Activated gamma-delta T cell (primary cell): ENCODE data around the gene BANP.
"Not testable (repeated sequence)": the region's sequence is repeated elsewhere in the genome, so short reads cannot be mapped to it uniquely, and the experiment has no call there.

Source experiments
- DNase-seq: peaks from one replicate; lab custom pipeline; 2025; lab: John Stamatoyannopoulos, UW
- total RNA-seq, 2 donors: gene quantifications; one replicate each; lab custom pipeline; 2026; lab: John Stamatoyannopoulos, UW

The BANP gene
- 50.5 to 53.1 reads per million in 2 donors for total RNA-seq

DNA sequence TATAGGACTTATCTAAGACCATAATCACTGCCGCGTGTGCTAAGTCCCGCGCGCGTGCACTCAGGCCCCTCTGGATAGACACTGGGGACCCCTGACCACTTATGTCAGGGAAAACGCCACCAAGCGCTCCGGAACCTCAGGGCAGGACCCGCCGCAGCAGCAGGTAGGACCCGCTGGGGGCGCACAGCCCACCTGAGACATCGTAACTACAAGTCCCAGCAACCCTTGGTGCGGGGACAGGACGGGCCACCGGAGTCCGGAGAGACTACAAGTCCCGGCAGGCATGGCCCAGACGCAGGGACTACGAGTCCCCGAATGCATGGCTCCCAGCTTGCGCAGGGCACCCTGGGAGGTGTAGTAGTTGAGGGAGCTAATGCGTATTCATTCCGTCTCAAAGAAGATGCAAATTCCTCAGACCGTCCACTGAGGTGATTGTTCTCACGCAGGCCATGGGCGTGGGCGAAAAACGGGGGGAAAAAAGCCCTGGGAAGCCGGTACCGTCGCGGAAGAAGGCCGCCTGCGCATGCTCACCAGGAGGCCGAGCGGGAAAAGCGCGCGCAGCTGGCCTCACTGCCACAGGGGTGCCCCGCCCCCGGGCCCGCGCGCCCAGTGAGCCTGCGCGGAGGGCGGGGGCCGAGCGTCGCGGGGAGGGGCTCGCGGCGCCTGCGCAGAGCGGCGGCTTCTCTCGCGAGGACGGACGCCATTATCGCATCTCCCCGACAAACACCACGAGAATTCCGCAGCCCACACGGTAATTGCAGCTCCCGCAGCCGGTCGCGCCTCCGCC is at the start of gene BANP:
TSS of gene BANP (plus strand) at position 670 of the 787 bp plus-strand sequence. CDS start 23,682 bp downstream, outside the sequence.
- peak; percentile 93 for DNase-seq

- not testable (repeated sequence) for DNase-seq
These were observed 46.3 kb upstream of the BANP start for GRCh38 chr16:87904963-87905362.

DNA sequence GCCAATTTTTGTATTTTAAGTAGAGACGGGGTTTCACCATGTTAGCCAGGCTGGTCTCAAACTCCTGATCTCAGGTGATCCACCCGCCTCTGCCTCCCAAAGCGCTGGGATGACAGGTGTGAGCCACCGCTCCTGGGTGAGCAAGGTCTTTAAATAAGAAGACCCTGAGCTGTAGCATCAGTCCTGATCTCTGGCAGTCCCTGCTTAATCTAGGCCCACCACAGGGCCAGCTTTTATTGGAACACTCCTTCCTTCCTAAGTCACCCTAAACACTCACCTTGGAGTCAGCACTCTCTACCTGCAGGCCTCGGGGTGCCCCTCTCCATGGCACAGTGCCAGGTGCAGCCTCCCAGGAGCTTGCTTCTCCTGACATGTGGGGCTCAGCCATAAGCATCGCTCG is 45.7 kb upstream of the BANP start:
- not testable (repeated sequence) for DNase-seq

- DNase-seq, result not testable (repeated sequence)
These were observed 43.1 kb upstream of the BANP start for GRCh38 chr16:87908101-87908500.

DNA sequence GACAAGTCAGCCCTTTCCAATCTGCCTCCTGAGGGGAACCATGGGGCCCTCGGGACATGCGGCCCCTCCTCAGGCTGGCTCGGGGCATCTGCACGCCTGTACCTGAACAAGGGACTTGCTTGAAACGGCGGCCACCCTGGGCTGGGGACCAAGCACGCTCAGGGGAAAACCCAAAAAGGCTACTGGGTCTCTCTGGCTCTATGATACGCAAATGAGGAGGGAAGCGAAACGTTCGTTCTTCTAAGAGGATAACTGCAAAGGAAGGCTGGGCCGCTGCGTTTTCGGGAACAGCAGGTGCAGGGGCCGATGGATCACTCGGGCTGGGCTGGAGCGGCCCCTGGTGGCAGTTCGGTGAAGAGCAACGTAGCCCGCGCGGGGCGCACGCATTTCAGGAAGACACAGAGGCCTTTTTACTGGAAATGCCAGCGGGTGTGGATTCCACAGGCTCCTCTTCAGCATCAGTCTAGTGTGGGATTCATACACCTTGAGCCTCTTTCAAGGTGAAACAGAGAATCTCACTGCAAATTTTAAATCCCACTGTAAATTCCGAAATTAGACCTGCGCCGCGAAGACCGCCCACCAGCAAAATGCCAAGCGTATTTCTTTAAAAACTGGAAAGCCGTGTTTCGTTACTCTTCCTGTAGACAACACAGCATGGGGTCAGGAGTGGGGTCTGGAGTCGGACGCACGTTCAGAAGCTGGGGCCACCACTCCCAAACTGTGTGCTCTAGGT is 41.9 kb upstream of the BANP start:
- peak; percentile 58 for DNase-seq

DNA sequence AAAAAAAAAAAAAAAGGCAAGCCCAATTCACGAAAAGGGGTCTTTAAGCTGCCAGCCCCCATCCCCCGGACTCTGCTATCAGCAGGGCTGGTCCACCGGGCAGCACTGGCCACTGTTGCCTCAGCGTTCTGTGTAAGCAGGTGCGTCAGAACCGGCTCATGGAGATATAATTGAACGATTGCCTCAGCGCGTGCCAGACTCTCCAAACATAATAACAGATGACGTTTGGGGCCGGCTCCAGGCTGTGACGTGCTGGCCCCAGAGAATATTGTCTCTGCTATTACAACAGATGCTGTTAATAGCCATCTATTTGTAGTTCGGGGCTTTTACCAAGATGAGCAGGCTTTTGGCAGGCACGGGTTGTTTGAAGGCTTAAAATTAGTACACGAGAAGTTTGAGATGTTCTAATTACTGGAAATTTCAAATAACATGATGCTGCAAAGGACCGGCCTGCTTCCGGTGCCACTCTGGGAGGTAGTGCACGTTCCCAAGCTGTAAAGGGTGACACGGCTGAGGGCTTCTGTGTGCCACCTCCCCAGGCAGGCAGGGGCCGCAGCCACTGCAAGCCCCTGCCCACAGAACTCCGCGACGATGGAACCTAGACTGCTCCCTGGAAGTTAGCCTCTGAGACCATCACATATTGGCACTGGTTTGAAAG is 40.0 kb upstream of the BANP start:
- DNase-seq, result not testable (repeated sequence)

- DNase-seq, result not testable (repeated sequence)
These were observed 38.5 kb upstream of the BANP start for GRCh38 chr16:87912691-87913090.

DNA sequence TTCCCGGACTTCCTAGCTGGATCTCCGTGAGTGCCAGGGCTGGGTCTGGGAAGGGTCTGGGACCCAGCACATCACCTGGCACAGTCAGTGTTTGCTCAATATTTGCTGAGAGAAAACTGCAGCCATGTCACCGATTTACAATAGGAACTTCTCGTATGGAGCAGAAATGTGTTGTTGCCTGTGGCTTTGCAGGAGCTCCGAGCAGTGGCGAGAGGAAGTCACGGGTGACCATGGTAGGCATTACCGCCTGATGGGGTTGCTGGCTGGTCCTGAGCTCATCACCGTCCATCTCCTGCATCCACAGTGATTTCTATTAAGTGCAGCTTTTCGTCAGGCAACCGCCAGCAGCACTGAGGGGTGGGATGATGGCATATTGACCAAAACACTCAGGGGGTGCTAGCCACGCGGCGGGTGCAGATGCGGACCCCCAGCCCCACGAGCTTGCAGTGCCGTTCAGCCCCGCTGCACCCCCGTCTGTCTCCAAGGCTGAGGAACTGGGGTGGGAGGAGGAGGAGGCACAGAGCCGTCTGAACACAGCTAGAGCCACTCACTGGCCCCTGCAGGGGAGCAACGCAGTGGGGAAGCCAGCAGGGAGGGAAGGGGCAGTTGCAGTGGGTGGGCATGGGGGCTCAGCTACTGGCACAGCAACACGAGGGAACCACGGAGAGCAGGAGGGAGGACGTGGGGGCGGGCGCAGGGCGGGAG is 37.1 kb upstream of the BANP start:
- not testable (repeated sequence) for DNase-seq

DNA sequence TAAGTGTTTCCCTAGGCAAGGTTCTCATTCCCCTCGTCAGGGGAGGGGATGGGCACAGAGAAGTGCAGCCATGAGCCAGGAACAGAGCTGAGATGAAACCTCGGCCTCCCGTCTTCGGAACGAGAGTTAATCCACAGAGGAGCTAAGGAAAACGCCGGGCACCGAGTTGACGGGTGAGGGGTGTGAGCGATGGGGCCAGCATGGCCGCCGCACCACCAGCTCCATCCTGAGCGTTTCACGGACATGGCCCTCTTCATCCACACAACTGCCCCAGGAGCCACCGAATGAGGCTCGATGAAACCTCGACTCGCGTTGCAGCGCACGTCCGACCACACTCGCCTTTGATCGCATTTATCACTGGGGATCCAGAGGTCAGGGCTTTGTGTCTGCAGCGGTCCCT is 36.4 kb upstream of the BANP start:
- DNase-seq, result no peak

GRCh38 chr16:87917503-87917902 is 33.7 kb upstream of the BANP start:
- no peak for DNase-seq

GRCh38 chr16:87918338-87918737 is 32.9 kb upstream of the BANP start:
- DNase-seq, result no peak

GRCh38 chr16:87918866-87919680 is 32.2 kb upstream of the BANP start:
- DNase-seq, result no peak

- DNase-seq, result no peak
These were observed 31.6 kb upstream of the BANP start for GRCh38 chr16:87919681-87919994.

- no peak for DNase-seq
These were observed 29.9 kb upstream of the BANP start for GRCh38 chr16:87921236-87921773.

DNA sequence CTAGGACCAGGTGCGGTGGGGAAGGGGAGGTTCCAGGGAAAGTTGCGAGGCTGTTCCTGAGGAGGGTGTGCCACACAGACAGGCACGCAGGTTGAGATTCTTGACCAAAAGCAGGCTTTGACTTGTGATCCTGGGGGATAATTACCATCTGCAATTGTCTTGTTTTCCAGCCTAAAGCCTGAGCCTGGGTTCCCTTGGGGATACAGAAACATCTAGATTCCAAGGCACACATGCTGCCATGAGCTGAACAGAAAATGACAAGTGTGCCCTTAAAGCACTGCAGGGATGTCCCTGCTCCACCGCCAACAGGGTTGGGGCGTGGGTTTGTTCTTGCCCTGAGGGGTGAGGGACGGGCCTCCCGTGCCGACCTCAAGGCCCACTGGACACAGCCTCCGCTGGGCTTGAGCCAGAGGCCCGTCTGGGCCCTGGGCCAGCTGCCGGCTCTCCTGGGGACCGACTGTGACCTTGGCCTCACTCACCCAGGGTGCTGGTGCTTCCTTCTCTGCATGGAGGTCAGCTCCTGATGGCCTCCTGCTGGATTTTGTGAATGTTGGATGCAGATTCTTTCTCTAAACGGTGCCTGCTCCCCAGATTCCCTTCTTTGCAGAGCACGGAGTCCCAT is 28.9 kb upstream of the BANP start:
- DNase-seq, result no peak

DNA sequence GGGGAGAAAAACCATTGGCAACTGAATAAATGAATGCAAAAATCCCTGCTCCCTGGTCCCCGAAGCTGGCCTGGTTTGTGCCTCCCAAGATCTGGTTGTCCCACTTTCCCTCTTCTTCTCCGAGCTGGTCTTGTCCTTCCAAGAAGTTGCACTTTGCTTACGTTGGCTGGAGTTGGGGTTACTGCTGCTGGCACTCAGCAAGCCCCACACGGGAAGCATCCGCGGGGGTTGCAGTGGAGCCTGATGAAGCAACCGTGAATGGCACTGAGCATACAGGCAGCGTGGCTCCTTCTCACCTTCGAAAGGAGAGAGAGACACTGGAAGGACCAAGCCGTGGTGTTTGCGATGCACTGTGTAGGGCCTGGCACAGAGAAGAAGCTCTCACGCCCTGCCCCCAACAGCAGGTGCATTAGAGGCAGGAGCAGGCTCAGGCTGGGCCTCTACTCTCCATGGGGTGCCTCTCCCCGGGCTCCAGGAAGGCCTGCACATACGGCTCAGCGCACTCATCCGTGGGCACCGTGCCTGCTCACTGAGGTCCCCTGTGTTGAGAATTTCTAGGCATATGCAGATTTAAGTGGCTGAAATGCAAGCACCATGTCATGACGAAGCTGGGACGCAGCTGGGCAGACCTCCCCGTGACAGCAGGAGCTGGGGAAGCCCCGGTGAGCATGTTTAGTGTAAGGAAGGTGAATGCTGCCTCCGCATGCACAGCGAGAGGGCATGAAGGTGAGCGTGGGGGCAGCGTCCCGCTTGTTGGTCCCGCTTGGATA is 27.0 kb upstream of the BANP start:
- no peak for DNase-seq

DNA sequence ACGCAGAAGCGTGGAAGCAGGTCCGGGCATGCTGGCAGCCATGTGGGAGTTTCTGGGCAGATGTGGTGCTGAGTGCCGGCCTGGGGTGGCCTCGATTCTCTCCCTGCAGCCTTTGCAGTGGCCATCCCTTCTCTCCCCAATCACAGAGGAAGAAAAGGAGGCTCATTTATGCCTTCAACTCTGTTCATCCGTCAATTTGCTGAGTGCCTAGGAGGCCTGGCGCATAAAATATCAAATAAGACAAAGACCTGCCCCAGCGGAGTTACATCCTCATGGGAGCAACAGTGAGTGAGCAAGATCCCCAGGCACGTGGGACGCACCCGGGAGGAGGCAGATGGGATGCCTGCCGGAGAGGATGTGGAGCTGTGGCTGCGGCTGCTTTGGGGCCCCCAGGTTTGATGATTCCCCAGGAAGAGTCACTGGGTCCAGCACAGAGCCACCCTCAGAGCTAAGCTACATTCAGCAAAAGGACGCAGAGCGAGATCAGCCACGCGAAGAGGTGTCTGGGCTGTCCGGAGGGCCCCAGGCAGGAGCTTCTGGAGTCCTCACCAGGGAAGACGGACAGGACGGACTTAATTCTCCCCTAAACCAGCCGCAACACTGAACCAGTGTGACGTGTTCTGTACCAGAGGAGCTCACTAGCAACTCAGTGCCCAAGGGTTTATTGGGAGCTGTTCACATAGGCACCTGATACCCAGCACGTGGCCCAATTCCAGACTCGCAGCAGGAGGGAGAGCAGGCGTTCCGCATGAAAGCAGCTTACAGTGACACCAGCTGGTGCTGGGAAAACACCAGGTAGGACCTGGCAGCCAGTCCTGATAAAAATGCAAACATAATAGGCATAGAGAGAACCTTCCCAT is 26.2 kb upstream of the BANP start:
- DNase-seq, result no peak

- DNase-seq, result no peak
These were observed 24.7 kb upstream of the BANP start for GRCh38 chr16:87926246-87927194.
